ENCODE measurements around the gene ATP8A2.
"Not testable (repeated sequence)": the region's sequence is repeated elsewhere in the genome, so short reads cannot be mapped to it uniquely, and the experiment has no call there.

ATP8A2 gene

GRCh38 chr13:25915840-25916518, 544.2 kb downstream of the ATP8A2 start:
- no peak for DNase-seq (ENCODE audit: low read depth in 2 of 2)

GRCh38 chr13:25920277-25920676, 548.5 kb downstream of the ATP8A2 start:
- DNase-seq (ENCODE audit: low read depth in 2 of 2): no peak

GRCh38 chr13:25920931-25921330, 549.2 kb downstream of the ATP8A2 start:
- no peak for DNase-seq (ENCODE audit: low read depth in 2 of 2)

GRCh38 chr13:25922376-25922775, 550.6 kb downstream of the ATP8A2 start:
- no peak for DNase-seq (ENCODE audit: low read depth in 2 of 2)

GRCh38 chr13:25923217-25924085, 551.7 kb downstream of the ATP8A2 start:
- no peak for DNase-seq (ENCODE audit: low read depth in 2 of 2)

- no peak for DNase-seq (ENCODE audit: low read depth in 2 of 2)
Observed at GRCh38 chr13:25927363-25927762, 555.6 kb downstream of the ATP8A2 start.

- no peak for DNase-seq (ENCODE audit: low read depth in 2 of 2)
Observed at GRCh38 chr13:25927932-25928331, 556.2 kb downstream of the ATP8A2 start.

GRCh38 chr13:25928941-25929505, 557.2 kb downstream of the ATP8A2 start:
- DNase-seq (ENCODE audit: low read depth in 2 of 2): no peak

GRCh38 chr13:25929816-25930215, 558.0 kb downstream of the ATP8A2 start:
- no peak for DNase-seq (ENCODE audit: low read depth in 2 of 2)

GRCh38 chr13:25930653-25931052, 558.9 kb downstream of the ATP8A2 start:
- DNase-seq (ENCODE audit: low read depth in 2 of 2): no peak

GRCh38 chr13:25932365-25932764, 560.6 kb downstream of the ATP8A2 start:
- DNase-seq (ENCODE audit: low read depth in 2 of 2): no peak

- no peak for DNase-seq (ENCODE audit: low read depth in 2 of 2)
Observed at GRCh38 chr13:25933520-25933919, 561.7 kb downstream of the ATP8A2 start.

- no peak for DNase-seq (ENCODE audit: low read depth in 2 of 2)
Observed at GRCh38 chr13:25934127-25934526, 562.4 kb downstream of the ATP8A2 start.

GRCh38 chr13:25939961-25940687, 568.4 kb downstream of the ATP8A2 start:
- no peak for DNase-seq (ENCODE audit: low read depth in 2 of 2)

- DNase-seq (ENCODE audit: low read depth in 2 of 2): no peak
Observed at GRCh38 chr13:25943081-25943480, 571.3 kb downstream of the ATP8A2 start.

GRCh38 chr13:25943658-25944057, 571.9 kb downstream of the ATP8A2 start:
- no peak for DNase-seq (ENCODE audit: low read depth in 2 of 2)

- no peak for DNase-seq (ENCODE audit: low read depth in 2 of 2)
Observed at GRCh38 chr13:25945596-25945995, 573.8 kb downstream of the ATP8A2 start.

GRCh38 chr13:25946321-25946720, 574.5 kb downstream of the ATP8A2 start:
- DNase-seq (ENCODE audit: low read depth in 2 of 2): no peak

GRCh38 chr13:25948910-25949309, 577.1 kb downstream of the ATP8A2 start:
- DNase-seq (ENCODE audit: low read depth in 2 of 2): no peak

GRCh38 chr13:25951831-25952230, 580.1 kb downstream of the ATP8A2 start:
- DNase-seq (ENCODE audit: low read depth in 2 of 2): no peak

- DNase-seq (ENCODE audit: low read depth in 2 of 2): not testable (repeated sequence)
Observed at GRCh38 chr13:25954080-25954479, 582.3 kb downstream of the ATP8A2 start.

- DNase-seq (ENCODE audit: low read depth in 2 of 2): not testable (repeated sequence)
Observed at GRCh38 chr13:25954943-25955342, 583.2 kb downstream of the ATP8A2 start.

Measured in stimulated activated CD8-positive, alpha-beta memory T cell treated with anti-CD3 and anti-CD28 coated beads, Interleukin-15, amount 100 ng/mL, for 4 hours (primary cell).